CD14-positive monocyte (primary cell): ENCODE results near the gene RAET1E. TPM values are rescaled to one million over a fixed set of nuclear protein-coding genes. Genes with fewer than 3 reads are reported as not detected.

Experiments used
- DNase-seq, 3 donors: peaks; one replicate each; pipeline ENCODE4 v3.0.0-alpha.2; 2011 to 2022
- H2AFZ ChIP-seq: 2 replicates; pipeline ENCODE4 v1.6.0; 2012; ENCODE audit warnings: mild to moderate bottlenecking, low read depth, low read length, inconsistent platforms; ENCODE audit not compliant: insufficient read depth, poor library complexity, severe bottlenecking
- H3K27ac ChIP-seq, 2 donors: 1 replicate in 1 of 2; 2 replicates in 1 of 2; pipeline ENCODE4 v1.5.1; 2012 to 2013; ENCODE audit warnings: low read length in 2 of 2, control low read depth in 1 of 2, inconsistent platforms in 1 of 2, low read depth in 1 of 2, mild to moderate bottlenecking in 1 of 2
- H3K27me3 ChIP-seq, 2 donors: one replicate each; pipeline versions ENCODE4 v1.6.0 to v1.6.1; 2011 to 2013; ENCODE audit warnings: low read length in 2 of 2; ENCODE audit not compliant: control insufficient read depth in 2 of 2, insufficient read depth in 2 of 2
- H3K36me3 ChIP-seq, 2 donors: replicated peaks in 1 of 2; 1 replicate in 1 of 2; 2 replicates in 1 of 2; pipeline versions ENCODE4 v1.5.1 to v1.6.1; 2012 to 2013; ENCODE audit warnings: low read length in 2 of 2, control low read depth in 1 of 2, inconsistent platforms in 1 of 2, mild to moderate bottlenecking in 1 of 2; ENCODE audit not compliant: insufficient read depth in 2 of 2, control insufficient read depth in 1 of 2
- H3K4me1 ChIP-seq, 2 donors: 1 replicate in 1 of 2; 2 replicates in 1 of 2; pipeline versions ENCODE4 v1.5.1 to v1.6.1; 2012 to 2013; ENCODE audit warnings: low read length in 2 of 2, control low read depth in 1 of 2, inconsistent platforms in 1 of 2, mild to moderate bottlenecking in 1 of 2, moderate library complexity in 1 of 2; ENCODE audit not compliant: insufficient read depth in 2 of 2, control insufficient read depth in 1 of 2
- H3K4me2 ChIP-seq: replicated peaks from 2 replicates; pipeline ENCODE3; 2012; ENCODE audit warnings: low read length, moderate library complexity, mild to moderate bottlenecking; ENCODE audit not compliant: poor library complexity, severe bottlenecking; ENCODE audit errors: extremely low read depth
- H3K4me3 ChIP-seq, 3 experiments: fragments of 200-600 bp in 1 of 3; sonication (generic) in 1 of 3; replicated peaks in 1 of 3; 1 replicate in 2 of 3; 2 replicates in 1 of 3; pipeline ENCODE4 v1.5.1; 2011 to 2013; ENCODE audit warnings: low read length in 3 of 3, mild to moderate bottlenecking in 3 of 3, control low read depth in 2 of 3, low read depth in 2 of 3, inconsistent platforms in 1 of 3, moderate library complexity in 1 of 3
- H3K79me2 ChIP-seq: 2 replicates; pipeline ENCODE4 v1.6.0; 2012; ENCODE audit warnings: mild to moderate bottlenecking, control low read depth, inconsistent platforms, low read length, moderate library complexity; ENCODE audit not compliant: insufficient read depth
- H3K9ac ChIP-seq: 2 replicates; pipeline ENCODE4 v1.6.0; 2017; ENCODE audit warnings: low read length, mild to moderate bottlenecking; ENCODE audit not compliant: insufficient read depth, poor library complexity, severe bottlenecking
- H3K9me3 ChIP-seq, 2 donors: replicated peaks in 1 of 2; 1 replicate in 1 of 2; 2 replicates in 1 of 2; pipeline versions ENCODE4 v1.5.1 to v1.6.1; 2012 to 2013; ENCODE audit warnings: low read length in 2 of 2, control low read depth in 1 of 2; ENCODE audit not compliant: control insufficient read depth in 1 of 2, insufficient read depth in 1 of 2
- H4K20me1 ChIP-seq: 2 replicates; pipeline ENCODE4 v1.6.0; 2012; ENCODE audit warnings: mild to moderate bottlenecking, low read length, control low read depth, moderate library complexity; ENCODE audit not compliant: insufficient read depth
- H3K27ac Mint-ChIP-seq, 7 donors: one replicate each; pipeline ENCODE4 v1.8.0; 2020; ENCODE audit warnings: mild to moderate bottlenecking in 7 of 7, mixed read lengths in 7 of 7, moderate library complexity in 6 of 7, inconsistent platforms in 2 of 7
- H3K27me3 Mint-ChIP-seq, 3 donors: one replicate each; pipeline ENCODE4 v1.8.0; 2021 to 2022; ENCODE audit warnings: low read depth in 3 of 3, mild to moderate bottlenecking in 3 of 3, mixed read lengths in 3 of 3, moderate library complexity in 3 of 3, inconsistent platforms in 1 of 3
- H3K36me3 Mint-ChIP-seq, 2 donors: one replicate each; pipeline ENCODE4 v1.8.0; 2020; ENCODE audit warnings: mixed read lengths in 2 of 2, inconsistent platforms in 1 of 2, mild to moderate bottlenecking in 1 of 2
- H3K4me1 Mint-ChIP-seq: one replicate; pipeline ENCODE4 v1.8.0; 2020; ENCODE audit warnings: mild to moderate bottlenecking, mixed read lengths
- H3K4me3 Mint-ChIP-seq, 2 donors: one replicate each; pipeline ENCODE4 v1.8.0; 2020; ENCODE audit warnings: mild to moderate bottlenecking in 2 of 2, mixed read lengths in 2 of 2, moderate library complexity in 1 of 2
- H3K9me3 Mint-ChIP-seq, 7 donors: one replicate each; pipeline ENCODE4 v1.8.0; 2020 to 2022; ENCODE audit warnings: mixed read lengths in 7 of 7, mild to moderate bottlenecking in 6 of 7, moderate library complexity in 6 of 7, inconsistent platforms in 2 of 7
- CTCF ChIP-seq: fragments of 200-600 bp; IDR thresholded peaks from one replicate; pipeline ENCODE4 v1.8.0; 2022; ENCODE audit warnings: antibody characterized with exemption, mild to moderate bottlenecking
- WGBS: methylation state at CpG from one replicate; pipeline ENCODE4 v1.1.5; 2013; ENCODE audit warnings: missing lambda C conversion rate; ENCODE audit not compliant: insufficient coverage; 5-methylcytosine and 5-hydroxymethylcytosine counted together
- intact Hi-C, 2 donors: fragments of 100-400 bp; cut with micrococcal nuclease; formaldehyde crosslinking; loops; one replicate each; pipeline versions ENCODE4 v1.15.0 to v1.15.1; 2023
- polyA plus RNA-seq, 3 donors: library from polyadenylated mRNA; depleted of rRNA in 1 of 3; unstranded in 2 of 3; stranded (reverse) in 1 of 3; fragments of 300-500 nt in 2 of 3; fragments of >200 nt in 1 of 3; fragmentation: Illumina TruSeq in 2 of 3; gene quantifications; 1 replicate in 2 of 3; 2 replicates in 1 of 3; pipeline ENCODE4 v1.2.3, GENCODE V29; 2012 to 2021

Gene RAET1E
- polyA plus RNA-seq, 3 donors, result not detected

DNA sequence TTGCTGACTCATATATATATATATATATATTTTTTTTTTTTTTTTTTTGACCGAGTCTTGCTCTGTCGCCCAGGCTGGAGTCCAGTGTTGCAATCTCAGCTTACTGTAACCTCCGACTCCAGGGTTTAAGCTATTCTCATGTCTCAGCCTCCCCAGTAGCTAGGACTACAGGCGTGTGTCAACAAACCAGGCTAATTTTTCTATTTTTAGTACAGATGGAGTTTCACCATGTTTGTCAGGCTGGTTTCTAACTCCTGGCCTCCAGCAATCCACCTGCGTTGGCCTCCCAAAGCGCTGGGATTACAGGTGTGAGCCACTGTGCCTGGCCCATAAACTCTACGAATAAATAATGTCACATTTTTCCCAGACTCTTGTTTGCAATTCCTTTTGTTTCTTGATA is 38.5 kb downstream of the RAET1E start:
- Histone ChIP-seq H2AFZ (no peak overlapping the region), H3K4me3 (no peak overlapping the region), H4K20me1 (no peaks in the 10 kb centered on the region), H3K79me2 (no peaks in the 10 kb centered on the region), H3K27ac (no peak overlapping the region), H3K4me2 (no peak overlapping the region), H3K9ac (no peak overlapping the region), H3K27me3 (no peaks in the 10 kb centered on the region), H3K36me3 (no peaks in the 10 kb centered on the region), H3K4me1 (peaks cover 10 to 26% of the 10 kb centered on the region in 2 donors), H3K9me3 (no peaks in the 10 kb centered on the region)
- H3K27ac Mint-ChIP-seq, result no peak overlapping the region
- WGBS, result no CpG with 5 or more reads among the region's 7 CpGs
- peaks cover 25% of the 10 kb centered on the region for H3K4me1 Mint-ChIP-seq
- H3K9me3 Mint-ChIP-seq, result no peaks in the 10 kb centered on the region
- H3K27me3 Mint-ChIP-seq, result peaks cover 1 to 11% (median 2%) of the 10 kb centered on the region in 3 donors
- no peak for TF ChIP-seq CTCF
- no peak overlapping the region for H3K4me3 Mint-ChIP-seq
- no peaks in the 10 kb centered on the region for H3K36me3 Mint-ChIP-seq
- intact Hi-C loops, result no loop called here
- no peak for DNase-seq

GRCh38 chr6:149857541-149857940 is 40.4 kb downstream of the RAET1E start:
- no peak overlapping the region for H3K4me3 ChIP-seq
- no peak for TF ChIP-seq CTCF
- 100% methylated on average over 1 of the region's 5 CpGs for WGBS
- peaks cover 4 to 15% of the 10 kb centered on the region in 2 donors for H3K4me1 ChIP-seq
- no peak overlapping the region for H3K27ac ChIP-seq
- H3K79me2 ChIP-seq, result no peaks in the 10 kb centered on the region
- no peaks in the 10 kb centered on the region for H4K20me1 ChIP-seq
- no peaks in the 10 kb centered on the region for H3K27me3 ChIP-seq
- no peaks in the 10 kb centered on the region for H3K36me3 Mint-ChIP-seq
- no peaks in the 10 kb centered on the region for H3K9me3 ChIP-seq
- no peak overlapping the region for H3K27ac Mint-ChIP-seq
- peaks cover 0 to 8% (median 1%) of the 10 kb centered on the region in 3 donors for H3K27me3 Mint-ChIP-seq
- H3K36me3 ChIP-seq, result no peaks in the 10 kb centered on the region
- no peak overlapping the region for H3K4me2 ChIP-seq
- H2AFZ ChIP-seq, result no peak overlapping the region
- no peak for DNase-seq
- no peaks in the 10 kb centered on the region for H3K9me3 Mint-ChIP-seq
- intact Hi-C loops, result no loop called here
- H3K4me3 Mint-ChIP-seq, result no peak overlapping the region
- H3K9ac ChIP-seq, result no peak overlapping the region
- peaks cover 20% of the 10 kb centered on the region for H3K4me1 Mint-ChIP-seq
